ENCODE data around the gene TFEB. TPM values are rescaled to one million over a fixed set of nuclear protein-coding genes. Genes with fewer than 3 reads are reported as not detected.
A peak's percentile ranks its signal among the peaks of the same experiment; 100 is the strongest.

The TFEB gene
- total RNA-seq, 1 donor from 2014 or later = 0.13 TPM

DNA sequence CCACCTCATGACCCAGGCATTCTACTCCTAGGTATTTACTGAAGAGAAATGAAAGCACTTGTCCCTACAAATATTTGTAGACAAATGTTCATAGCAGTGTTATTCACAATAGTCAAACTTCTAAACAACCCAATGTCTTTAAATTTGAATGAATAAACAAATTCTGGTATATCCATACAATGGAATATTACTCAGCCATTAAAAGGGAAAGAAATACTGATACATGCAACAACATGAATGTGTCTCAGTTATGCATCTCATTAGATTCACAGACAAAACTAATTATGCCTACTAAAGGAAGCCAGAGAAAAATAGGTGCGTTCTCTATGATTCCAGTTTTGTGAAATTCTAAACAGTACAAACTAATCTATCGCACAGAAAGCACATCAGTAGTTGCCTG is 66.4 kb downstream of the TFEB start:
- H3K4me3 Mint-ChIP-seq = no peak overlapping the region
- DNase-seq (ENCODE audit: low spot score) = no peak
- Histone ChIP-seq H3K79me2 (ENCODE audit: low read depth) (no peaks in the 10 kb centered on the region), H3K27ac (no peak overlapping the region), H3K27me3 (no peaks in the 10 kb centered on the region), H4K20me1 (ENCODE audit: low read depth) (no peaks in the 10 kb centered on the region), H3K4me3 (no peak overlapping the region), H3K4me2 (no peak overlapping the region), H2AFZ (replicated peaks) (no peak overlapping the region), H3K9ac (no peak overlapping the region), H3K36me3 (no peaks in the 10 kb centered on the region), H3K4me1 (peaks cover 15% of the 10 kb centered on the region), H3F3A (ENCODE audit: low read depth) (no peaks in the 10 kb centered on the region), H3K9me3 (ENCODE audit: low read depth) (no peaks in the 10 kb centered on the region)
- H3K27me3 Mint-ChIP-seq (ENCODE audit: insufficient read depth, low read depth) = peaks cover 9% of the 10 kb centered on the region
- H3K27ac Mint-ChIP-seq = no peak overlapping the region
- H3K4me1 Mint-ChIP-seq = peaks cover 12% of the 10 kb centered on the region
- no peaks in the 10 kb centered on the region for H3K36me3 Mint-ChIP-seq
- no peak for TF ChIP-seq EZH2 (IDR thresholded peaks at IDR 0.05)
- H3K9me3 Mint-ChIP-seq = peaks cover 10% of the 10 kb centered on the region

DNA sequence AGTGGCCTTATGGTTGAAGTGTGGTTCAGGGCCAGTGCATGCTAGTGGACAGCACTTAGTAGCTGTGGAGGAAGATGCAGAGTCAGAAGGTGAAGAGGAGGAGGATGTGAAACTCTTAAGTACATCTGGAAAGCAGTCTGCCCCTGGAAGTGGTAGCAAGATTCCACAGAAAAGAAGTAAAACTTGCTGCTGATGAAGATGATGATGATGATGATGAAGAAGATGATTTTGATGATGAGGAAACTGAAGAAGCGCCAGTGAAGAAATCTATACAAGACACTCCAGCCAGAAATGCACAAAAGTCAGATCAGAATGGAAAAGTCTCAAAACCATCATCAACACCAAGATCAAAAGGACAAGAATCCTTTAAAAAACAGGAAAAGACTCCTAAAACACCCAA is 68.2 kb downstream of the TFEB start:
- Histone ChIP-seq H3K4me2 (no peak overlapping the region), H3K27ac (no peak overlapping the region), H3K9me3 (ENCODE audit: low read depth) (no peaks in the 10 kb centered on the region), H3K36me3 (no peaks in the 10 kb centered on the region), H3F3A (ENCODE audit: low read depth) (no peaks in the 10 kb centered on the region), H4K20me1 (ENCODE audit: low read depth) (no peaks in the 10 kb centered on the region), H2AFZ (replicated peaks) (no peak overlapping the region), H3K9ac (no peak overlapping the region), H3K4me3 (no peak overlapping the region), H3K27me3 (no peaks in the 10 kb centered on the region), H3K4me1 (peaks cover 11% of the 10 kb centered on the region), H3K79me2 (ENCODE audit: low read depth) (no peaks in the 10 kb centered on the region)
- peaks cover 5% of the 10 kb centered on the region for H3K4me1 Mint-ChIP-seq
- no peaks in the 10 kb centered on the region for H3K36me3 Mint-ChIP-seq
- peaks cover 10% of the 10 kb centered on the region for H3K9me3 Mint-ChIP-seq
- peaks cover 12% of the 10 kb centered on the region for H3K27me3 Mint-ChIP-seq (ENCODE audit: insufficient read depth, low read depth)
- no peak for TF ChIP-seq EZH2phosphoT487 (IDR thresholded peaks at IDR 0.05)
- TF ChIP-seq, protein P1, sequence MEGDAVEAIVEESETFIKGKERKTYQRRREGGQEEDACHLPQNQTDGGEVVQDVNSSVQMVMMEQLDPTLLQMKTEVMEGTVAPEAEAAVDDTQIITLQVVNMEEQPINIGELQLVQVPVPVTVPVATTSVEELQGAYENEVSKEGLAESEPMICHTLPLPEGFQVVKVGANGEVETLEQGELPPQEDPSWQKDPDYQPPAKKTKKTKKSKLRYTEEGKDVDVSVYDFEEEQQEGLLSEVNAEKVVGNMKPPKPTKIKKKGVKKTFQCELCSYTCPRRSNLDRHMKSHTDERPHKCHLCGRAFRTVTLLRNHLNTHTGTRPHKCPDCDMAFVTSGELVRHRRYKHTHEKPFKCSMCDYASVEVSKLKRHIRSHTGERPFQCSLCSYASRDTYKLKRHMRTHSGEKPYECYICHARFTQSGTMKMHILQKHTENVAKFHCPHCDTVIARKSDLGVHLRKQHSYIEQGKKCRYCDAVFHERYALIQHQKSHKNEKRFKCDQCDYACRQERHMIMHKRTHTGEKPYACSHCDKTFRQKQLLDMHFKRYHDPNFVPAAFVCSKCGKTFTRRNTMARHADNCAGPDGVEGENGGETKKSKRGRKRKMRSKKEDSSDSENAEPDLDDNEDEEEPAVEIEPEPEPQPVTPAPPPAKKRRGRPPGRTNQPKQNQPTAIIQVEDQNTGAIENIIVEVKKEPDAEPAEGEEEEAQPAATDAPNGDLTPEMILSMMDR (IDR thresholded peaks at IDR 0.05) = no peak
- TF ChIP-seq EZH2 (IDR thresholded peaks at IDR 0.05) = no peak
- DNase-seq (ENCODE audit: low spot score) = no peak
- no peak overlapping the region for H3K4me3 Mint-ChIP-seq
- H3K27ac Mint-ChIP-seq = no peak overlapping the region

DNA sequence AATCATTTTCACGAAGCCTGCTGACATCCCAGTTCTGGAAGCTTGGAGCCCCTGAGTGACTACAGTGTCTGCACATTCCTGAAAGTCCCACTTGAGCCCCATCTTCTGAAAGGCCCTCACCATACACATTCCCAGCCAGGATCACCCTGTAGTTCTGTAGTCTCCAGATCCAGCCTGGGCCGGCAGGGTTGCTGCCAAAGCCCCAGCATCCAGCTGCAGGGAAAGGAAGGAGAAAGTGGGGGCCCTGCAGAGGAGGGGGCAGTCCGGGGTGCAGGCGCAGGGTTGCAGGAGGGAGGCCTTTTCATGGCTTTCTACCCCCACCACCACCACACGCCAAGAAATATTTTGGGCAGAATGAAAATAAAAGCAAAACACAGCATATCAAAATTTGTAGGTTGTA is 71.1 kb downstream of the TFEB start:
- H3K4me2 ChIP-seq = no peak overlapping the region
- Mint-ChIP-seq H3K4me3 (no peak overlapping the region), H3K9me3 (peaks cover 7% of the 10 kb centered on the region), H3K36me3 (no peaks in the 10 kb centered on the region), H3K4me1 (no peaks in the 10 kb centered on the region), H3K27me3 (ENCODE audit: insufficient read depth, low read depth) (peaks cover 8% of the 10 kb centered on the region), H3K27ac (no peak overlapping the region)
- no peaks in the 10 kb centered on the region for H4K20me1 ChIP-seq (ENCODE audit: low read depth)
- no peaks in the 10 kb centered on the region for H3K27me3 ChIP-seq
- peaks cover 11% of the 10 kb centered on the region for H3K4me1 ChIP-seq
- no peak overlapping the region for H3K9ac ChIP-seq
- TF ChIP-seq EZH2phosphoT487 (IDR thresholded peaks at IDR 0.05) (no peak), EZH2 (IDR thresholded peaks at IDR 0.05) (no peak)
- TF ChIP-seq, protein P1 (IDR thresholded peaks at IDR 0.05) = no peak
- no peak overlapping the region for H3K27ac ChIP-seq
- no peak for DNase-seq (ENCODE audit: low spot score)
- no peaks in the 10 kb centered on the region for H3F3A ChIP-seq (ENCODE audit: low read depth)
- H2AFZ ChIP-seq (replicated peaks) = no peak overlapping the region
- no peaks in the 10 kb centered on the region for H3K79me2 ChIP-seq (ENCODE audit: low read depth)
- H3K9me3 ChIP-seq (ENCODE audit: low read depth) = no peaks in the 10 kb centered on the region
- no peak overlapping the region for H3K4me3 ChIP-seq
- no peaks in the 10 kb centered on the region for H3K36me3 ChIP-seq

DNA sequence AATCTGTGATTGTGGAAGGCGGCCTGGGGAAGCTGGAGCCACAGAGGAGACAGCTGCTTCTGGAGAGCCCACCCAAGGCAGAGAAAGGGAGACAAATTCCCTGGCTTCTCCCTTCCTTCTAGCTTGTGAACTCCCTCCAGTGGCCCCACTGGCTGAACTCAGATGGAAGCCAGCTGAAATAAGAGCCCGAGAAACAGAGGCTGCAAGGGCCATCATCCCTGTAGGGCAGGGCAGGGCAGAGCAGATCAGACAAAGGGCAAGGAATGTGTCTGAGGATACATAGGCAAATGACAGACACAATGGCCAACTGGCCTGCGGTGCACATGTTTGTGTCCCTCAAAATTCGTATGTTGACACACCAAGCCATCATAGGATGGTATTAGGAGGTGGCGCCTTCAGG is 71.8 kb downstream of the TFEB start:
- Histone ChIP-seq H3K9ac (no peak overlapping the region), H3F3A (ENCODE audit: low read depth) (no peaks in the 10 kb centered on the region), H3K4me3 (no peak overlapping the region), H3K27ac (no peak overlapping the region), H3K79me2 (ENCODE audit: low read depth) (no peaks in the 10 kb centered on the region), H4K20me1 (ENCODE audit: low read depth) (no peaks in the 10 kb centered on the region), H2AFZ (replicated peaks) (no peak overlapping the region), H3K36me3 (no peaks in the 10 kb centered on the region), H3K4me1 (peaks cover 11% of the 10 kb centered on the region), H3K9me3 (ENCODE audit: low read depth) (no peaks in the 10 kb centered on the region), H3K4me2 (no peak overlapping the region), H3K27me3 (no peaks in the 10 kb centered on the region)
- no peaks in the 10 kb centered on the region for H3K36me3 Mint-ChIP-seq
- H3K4me1 Mint-ChIP-seq = no peaks in the 10 kb centered on the region
- peak; percentile 52 for DNase-seq (ENCODE audit: low spot score)
- peaks cover 10% of the 10 kb centered on the region for H3K27me3 Mint-ChIP-seq (ENCODE audit: insufficient read depth, low read depth)
- no peak overlapping the region for H3K27ac Mint-ChIP-seq
- peaks cover 3% of the 10 kb centered on the region for H3K9me3 Mint-ChIP-seq
- no peak for TF ChIP-seq EZH2phosphoT487 (IDR thresholded peaks at IDR 0.05)
- no peak for TF ChIP-seq EZH2 (IDR thresholded peaks at IDR 0.05)
- TF ChIP-seq, protein P1 (IDR thresholded peaks at IDR 0.05) = no peak
- H3K4me3 Mint-ChIP-seq = no peak overlapping the region
